ENCODE data around the gene MRPS16. TPM values are rescaled to one million over a fixed set of nuclear protein-coding genes. Genes with fewer than 3 reads are reported as not detected.

Gene MRPS16
- total RNA-seq, 1 donor from 2014 or later = 85.9 TPM

- Mint-ChIP-seq H3K27me3 (no peaks in the 10 kb centered on the region), H3K4me1 (no peaks in the 10 kb centered on the region), H3K9me3 (peaks cover 4% of the 10 kb centered on the region), H3K27ac (no peak overlapping the region), H3K36me3 (ENCODE audit: low read depth) (peaks cover 51% of the 10 kb centered on the region), H3K4me3 (no peak overlapping the region)
- no peak for ATAC-seq (ENCODE audit: low read depth)
- DNase-seq = no peak
- CTCF ChIA-PET = no interaction called here
- intact Hi-C loops (cut with micrococcal nuclease) = no loop called here
- TF ChIP-seq CTCF (IDR thresholded peaks at IDR 0.05) = no peak
- POLR2A ChIA-PET = no interaction called here
These were observed 33.1 kb downstream of the MRPS16 start for GRCh38 chr10:73219384-73219783.

DNA sequence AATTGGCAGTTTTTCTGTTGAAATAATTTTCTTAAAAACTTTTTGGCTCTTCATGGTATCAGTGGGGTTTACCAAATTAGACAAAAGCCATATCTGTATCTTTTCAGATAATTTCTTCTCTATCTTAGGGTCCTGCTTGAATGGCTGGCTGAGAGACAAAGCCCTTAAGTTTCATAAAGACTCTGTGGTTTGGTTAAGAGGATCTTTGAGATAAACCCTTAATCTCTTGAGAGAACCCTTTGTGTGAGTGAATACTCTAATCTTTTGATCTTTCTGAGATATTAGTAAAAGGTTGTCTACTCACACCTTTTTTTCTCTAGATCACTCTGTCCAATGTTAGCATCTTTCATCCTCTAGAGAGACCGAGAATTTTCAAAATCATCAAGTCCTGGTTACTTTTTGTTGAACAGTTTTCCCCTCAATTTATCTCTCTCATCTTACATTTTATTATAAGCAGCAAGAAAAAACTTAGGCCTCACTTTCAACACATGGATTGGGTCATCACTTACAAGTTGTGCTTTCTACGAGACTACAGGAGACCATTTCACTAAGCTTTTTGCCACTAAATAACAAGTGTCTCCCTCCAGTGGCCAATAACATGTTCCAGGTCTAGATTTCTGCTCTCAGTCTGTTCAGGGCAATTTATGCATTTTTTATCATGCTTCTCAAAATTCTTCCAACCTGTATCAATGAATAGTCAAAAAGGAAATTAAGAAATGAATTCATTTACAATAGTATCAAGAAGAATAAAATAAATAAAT, 33.8 kb downstream of the MRPS16 start:
- ATAC-seq (ENCODE audit: low read depth) (no peak), DNase-seq (no peak)
- no peaks in the 10 kb centered on the region for H3K4me1 Mint-ChIP-seq
- no peak for TF ChIP-seq CTCF (IDR thresholded peaks at IDR 0.05)
- H3K27me3 Mint-ChIP-seq = no peaks in the 10 kb centered on the region
- H3K27ac Mint-ChIP-seq = no peak overlapping the region
- CTCF ChIA-PET = no interaction called here
- H3K4me3 Mint-ChIP-seq = no peak overlapping the region
- peaks cover 56% of the 10 kb centered on the region for H3K36me3 Mint-ChIP-seq (ENCODE audit: low read depth)
- peaks cover 4% of the 10 kb centered on the region for H3K9me3 Mint-ChIP-seq
- intact Hi-C loops (cut with micrococcal nuclease) = no loop called here
- POLR2A ChIA-PET = no interaction called here

DNA sequence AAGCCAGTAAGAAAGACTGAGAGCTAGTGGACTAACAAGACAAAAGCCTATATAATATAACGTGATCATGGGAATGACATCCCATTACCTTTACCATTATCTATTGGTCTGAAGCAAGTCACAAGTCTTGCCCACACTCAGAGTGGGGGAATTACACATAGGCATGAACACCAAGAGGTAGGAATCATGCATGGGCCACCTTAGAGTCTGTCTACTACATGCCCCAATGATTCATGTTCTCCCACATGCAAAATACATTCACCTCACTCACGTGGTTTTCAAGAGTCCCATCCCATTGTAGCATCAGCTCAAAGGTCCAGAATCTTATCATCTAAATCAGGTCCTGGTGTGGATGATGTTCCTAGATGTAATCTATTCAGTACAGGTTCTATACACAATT, 34.8 kb downstream of the MRPS16 start:
- no peaks in the 10 kb centered on the region for H3K27me3 Mint-ChIP-seq
- no peak for TF ChIP-seq CTCF (IDR thresholded peaks at IDR 0.05)
- CTCF ChIA-PET = no interaction called here
- no peak for ATAC-seq (ENCODE audit: low read depth)
- POLR2A ChIA-PET = no interaction called here
- H3K9me3 Mint-ChIP-seq = peaks cover 4% of the 10 kb centered on the region
- no peak overlapping the region for H3K27ac Mint-ChIP-seq
- H3K4me3 Mint-ChIP-seq = no peak overlapping the region
- DNase-seq = no peak
- H3K36me3 Mint-ChIP-seq (ENCODE audit: low read depth) = peaks cover 62% of the 10 kb centered on the region
- intact Hi-C loops (cut with micrococcal nuclease) = no loop called here
- no peaks in the 10 kb centered on the region for H3K4me1 Mint-ChIP-seq

DNA sequence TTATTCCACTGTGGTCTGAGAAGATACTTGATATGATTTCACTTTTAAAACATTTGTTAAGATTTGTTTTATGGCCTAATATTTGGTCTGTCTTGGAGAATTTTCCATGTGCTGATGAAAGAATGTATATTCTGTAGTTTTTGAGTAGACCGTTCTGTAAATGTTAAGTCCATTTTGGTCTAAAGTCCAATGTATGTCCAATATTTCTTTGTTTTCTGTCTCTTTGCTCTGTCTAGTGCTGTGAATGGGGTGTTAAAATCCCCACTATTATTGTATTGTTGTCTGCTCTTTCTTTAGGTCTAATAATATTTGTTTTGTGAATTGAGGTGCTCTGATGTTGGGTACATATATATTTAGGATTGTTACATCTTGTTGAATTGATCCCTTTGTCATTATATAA, 36.7 kb downstream of the MRPS16 start:
- Mint-ChIP-seq H3K4me3 (no peak overlapping the region), H3K36me3 (ENCODE audit: low read depth) (peaks cover 58% of the 10 kb centered on the region), H3K4me1 (no peaks in the 10 kb centered on the region), H3K27me3 (no peaks in the 10 kb centered on the region), H3K27ac (no peak overlapping the region), H3K9me3 (peaks cover 4% of the 10 kb centered on the region)
- CTCF ChIA-PET = no interaction called here
- TF ChIP-seq CTCF (IDR thresholded peaks at IDR 0.05) = no peak
- POLR2A ChIA-PET = no interaction called here
- no peak for DNase-seq
- intact Hi-C loops (cut with micrococcal nuclease) = no loop called here
- no peak for ATAC-seq (ENCODE audit: low read depth)

- Mint-ChIP-seq H3K36me3 (ENCODE audit: low read depth) (peaks cover 47% of the 10 kb centered on the region), H3K27me3 (no peaks in the 10 kb centered on the region), H3K9me3 (peaks cover 4% of the 10 kb centered on the region), H3K4me1 (no peaks in the 10 kb centered on the region), H3K27ac (no peak overlapping the region), H3K4me3 (no peak overlapping the region)
- DNase-seq (no peak), ATAC-seq (ENCODE audit: low read depth) (no peak)
- no peak for TF ChIP-seq CTCF (IDR thresholded peaks at IDR 0.05)
- CTCF ChIA-PET = no interaction called here
- POLR2A ChIA-PET = no interaction called here
- intact Hi-C loops (cut with micrococcal nuclease) = no loop called here
These were observed 41.2 kb downstream of the MRPS16 start for GRCh38 chr10:73211106-73211811.

Data from activated B cell treated with CpG ODN at 0.5 μM for 24 hours (primary cell).